Astrocyte (in vitro differentiated cells and primary cell): ENCODE measurements around the gene RPUSD1. TPM values are rescaled to one million over a fixed set of nuclear protein-coding genes. Genes with fewer than 3 reads are reported as not detected.

Experiments used
- DNase-seq: peaks from one replicate; pipeline ENCODE4 v3.0.0-alpha.2; 2010; ENCODE audit warnings: low read depth
- FAIRE-seq: peaks from 2 replicates; lab custom pipeline; 2011; peaks lifted over from hg19 to GRCh38; lab: Jason Lieb, UNC
- H2AFZ ChIP-seq: 2 replicates; pipeline ENCODE4 v1.6.0; 2012; ENCODE audit warnings: low read depth, low read length, inconsistent platforms
- H3K27ac ChIP-seq: 2 replicates; pipeline ENCODE4 v1.5.1; 2011; ENCODE audit warnings: low read depth, low read length, inconsistent platforms
- H3K27me3 ChIP-seq: 2 replicates; pipeline ENCODE4 v1.6.0; 2011; ENCODE audit warnings: low read length, inconsistent platforms; ENCODE audit not compliant: insufficient read depth
- H3K36me3 ChIP-seq: 2 replicates; pipeline ENCODE4 v1.5.1; 2011; ENCODE audit warnings: low read length, inconsistent platforms; ENCODE audit not compliant: insufficient read depth
- H3K4me1 ChIP-seq: 2 replicates; pipeline ENCODE4 v1.5.1; 2011; ENCODE audit warnings: low read length, inconsistent platforms; ENCODE audit not compliant: insufficient read depth
- H3K4me2 ChIP-seq: 2 replicates; pipeline ENCODE4 v1.6.0; 2012; ENCODE audit warnings: low read length, inconsistent platforms
- H3K4me3 ChIP-seq: 2 replicates; pipeline ENCODE4 v1.5.1; 2011; ENCODE audit warnings: low read depth, mild to moderate bottlenecking, low read length, inconsistent platforms; ENCODE audit not compliant: insufficient read depth
- H3K79me2 ChIP-seq: 2 replicates; pipeline ENCODE4 v1.6.0; 2012; ENCODE audit warnings: mild to moderate bottlenecking, low read length, inconsistent platforms; ENCODE audit not compliant: insufficient read depth
- H3K9ac ChIP-seq: 2 replicates; pipeline ENCODE4 v1.6.0; 2012; ENCODE audit warnings: mild to moderate bottlenecking, low read length, inconsistent platforms
- H3K9me3 ChIP-seq: 2 replicates; pipeline ENCODE4 v1.5.1; 2012; ENCODE audit warnings: low read depth, mild to moderate bottlenecking, low read length, inconsistent platforms; ENCODE audit not compliant: insufficient read depth
- H4K20me1 ChIP-seq: 2 replicates; pipeline ENCODE4 v1.6.0; 2012; ENCODE audit warnings: low read length, inconsistent platforms; ENCODE audit not compliant: insufficient read depth
- H3K27ac Mint-ChIP-seq: one replicate; pipeline ENCODE4 v1.8.0; 2021; ENCODE audit warnings: mild to moderate bottlenecking, mixed read lengths; ENCODE audit not compliant: unreplicated experiment
- H3K27me3 Mint-ChIP-seq: one replicate; pipeline ENCODE4 v1.8.0; 2021; ENCODE audit warnings: low read depth, mixed read lengths; ENCODE audit not compliant: unreplicated experiment
- H3K36me3 Mint-ChIP-seq: one replicate; pipeline ENCODE4 v1.8.0; 2021; ENCODE audit warnings: low read depth, mixed read lengths; ENCODE audit not compliant: unreplicated experiment
- H3K4me1 Mint-ChIP-seq: one replicate; pipeline ENCODE4 v1.8.0; 2021; ENCODE audit warnings: low read depth, mixed read lengths; ENCODE audit not compliant: unreplicated experiment
- H3K4me3 Mint-ChIP-seq: one replicate; pipeline ENCODE4 v1.8.0; 2021; ENCODE audit warnings: mild to moderate bottlenecking, moderate library complexity, mixed read lengths; ENCODE audit not compliant: unreplicated experiment
- H3K9me3 Mint-ChIP-seq: one replicate; pipeline ENCODE4 v1.8.0; 2021; ENCODE audit warnings: mild to moderate bottlenecking, mixed read lengths; ENCODE audit not compliant: unreplicated experiment
- EZH2 ChIP-seq: IDR thresholded peaks from 2 replicates; pipeline ENCODE4 v1.6.1; 2012; ENCODE audit warnings: mild to moderate bottlenecking, low read length, inconsistent platforms; ENCODE audit not compliant: insufficient read depth
- total RNA-seq: library from RNA; stranded (reverse); gene quantifications from 2 replicates; pipeline ENCODE4 v1.2.1, GENCODE V29; 2021
- TF ChIP-seq, protein P1 (sequence below): IDR thresholded peaks from 2 replicates; pipeline ENCODE4 v1.5.1; 2011; ENCODE audit warnings: low read depth, mild to moderate bottlenecking, inconsistent platforms, low read length, moderate library complexity; ENCODE audit not compliant: insufficient read depth

The RPUSD1 gene
- total RNA-seq, 1 donor from 2014 or later, result 28.8 TPM

DNA sequence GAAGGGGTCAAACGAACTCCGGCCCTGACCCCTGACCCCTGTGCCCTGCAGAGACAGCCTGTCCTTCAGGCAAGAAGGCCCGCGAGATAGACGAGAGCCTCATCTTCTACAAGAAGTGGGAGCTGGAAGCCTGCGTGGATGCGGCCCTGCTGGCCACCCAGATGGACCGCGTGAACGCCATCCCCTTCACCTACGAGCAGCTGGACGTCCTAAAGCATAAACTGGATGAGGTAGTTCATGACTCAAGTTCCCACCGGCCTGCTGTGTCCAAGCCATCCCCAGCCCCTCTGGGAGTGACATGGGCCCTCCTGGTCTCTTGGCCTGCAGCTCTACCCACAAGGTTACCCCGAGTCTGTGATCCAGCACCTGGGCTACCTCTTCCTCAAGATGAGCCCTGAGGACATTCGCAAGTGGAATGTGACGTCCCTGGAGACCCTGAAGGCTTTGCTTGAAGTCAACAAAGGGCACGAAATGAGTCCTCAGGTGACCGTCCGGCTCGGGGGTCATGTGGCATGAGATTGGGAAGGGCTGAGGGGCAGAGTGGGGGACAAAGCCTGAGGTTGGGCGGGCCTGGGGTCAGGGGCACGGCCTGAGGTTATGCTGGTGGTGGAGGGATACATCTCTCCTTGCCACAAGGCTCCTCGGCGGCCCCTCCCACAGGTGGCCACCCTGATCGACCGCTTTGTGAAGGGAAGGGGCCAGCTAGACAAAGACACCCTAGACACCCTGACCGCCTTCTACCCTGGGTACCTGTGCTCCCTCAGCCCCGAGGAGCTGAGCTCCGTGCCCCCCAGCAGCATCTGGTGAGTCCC, 22.0 kb downstream of the RPUSD1 start:
- H3K27me3 ChIP-seq, result no peaks in the 10 kb centered on the region

DNA sequence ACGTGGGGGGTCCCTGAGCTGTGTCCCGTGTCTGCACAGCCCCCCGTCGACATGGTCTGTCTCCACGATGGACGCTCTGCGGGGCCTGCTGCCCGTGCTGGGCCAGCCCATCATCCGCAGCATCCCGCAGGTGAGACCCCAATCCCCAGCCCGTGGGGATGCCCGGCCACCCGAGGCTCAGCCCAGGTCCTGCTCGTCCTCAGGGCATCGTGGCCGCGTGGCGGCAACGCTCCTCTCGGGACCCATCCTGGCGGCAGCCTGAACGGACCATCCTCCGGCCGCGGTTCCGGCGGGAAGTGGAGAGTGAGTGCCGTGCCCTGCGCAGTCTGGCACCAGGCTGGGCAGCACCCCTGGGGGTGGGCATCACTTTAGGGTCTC, 22.7 kb downstream of the RPUSD1 start:
- no peaks in the 10 kb centered on the region for H3K9me3 ChIP-seq
- H3K9ac ChIP-seq, result no peak overlapping the region
- peaks cover 4% of the 10 kb centered on the region for H3K4me1 ChIP-seq
- Mint-ChIP-seq H3K9me3 (no peaks in the 10 kb centered on the region), H3K4me1 (no peaks in the 10 kb centered on the region), H3K36me3 (no peaks in the 10 kb centered on the region), H3K27me3 (peaks cover 3% of the 10 kb centered on the region), H3K27ac (no peak overlapping the region), H3K4me3 (no peak overlapping the region)
- no peak for TF ChIP-seq EZH2
- TF ChIP-seq, protein P1, sequence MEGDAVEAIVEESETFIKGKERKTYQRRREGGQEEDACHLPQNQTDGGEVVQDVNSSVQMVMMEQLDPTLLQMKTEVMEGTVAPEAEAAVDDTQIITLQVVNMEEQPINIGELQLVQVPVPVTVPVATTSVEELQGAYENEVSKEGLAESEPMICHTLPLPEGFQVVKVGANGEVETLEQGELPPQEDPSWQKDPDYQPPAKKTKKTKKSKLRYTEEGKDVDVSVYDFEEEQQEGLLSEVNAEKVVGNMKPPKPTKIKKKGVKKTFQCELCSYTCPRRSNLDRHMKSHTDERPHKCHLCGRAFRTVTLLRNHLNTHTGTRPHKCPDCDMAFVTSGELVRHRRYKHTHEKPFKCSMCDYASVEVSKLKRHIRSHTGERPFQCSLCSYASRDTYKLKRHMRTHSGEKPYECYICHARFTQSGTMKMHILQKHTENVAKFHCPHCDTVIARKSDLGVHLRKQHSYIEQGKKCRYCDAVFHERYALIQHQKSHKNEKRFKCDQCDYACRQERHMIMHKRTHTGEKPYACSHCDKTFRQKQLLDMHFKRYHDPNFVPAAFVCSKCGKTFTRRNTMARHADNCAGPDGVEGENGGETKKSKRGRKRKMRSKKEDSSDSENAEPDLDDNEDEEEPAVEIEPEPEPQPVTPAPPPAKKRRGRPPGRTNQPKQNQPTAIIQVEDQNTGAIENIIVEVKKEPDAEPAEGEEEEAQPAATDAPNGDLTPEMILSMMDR, result no peak
- no peaks in the 10 kb centered on the region for H3K36me3 ChIP-seq
- H2AFZ ChIP-seq, result no peak overlapping the region
- no peaks in the 10 kb centered on the region for H3K27me3 ChIP-seq
- H3K4me2 ChIP-seq, result no peak overlapping the region
- FAIRE-seq (no peak), DNase-seq (no peak)
- no peaks in the 10 kb centered on the region for H3K79me2 ChIP-seq
- H3K4me3 ChIP-seq, result no peak overlapping the region
- no peaks in the 10 kb centered on the region for H4K20me1 ChIP-seq
- no peak overlapping the region for H3K27ac ChIP-seq

More for the DNA sequence above, 22.0 kb downstream of the RPUSD1 start:
- DNase-seq (no peak), FAIRE-seq (no peak)
- Histone ChIP-seq H3K27ac (no peak overlapping the region), H4K20me1 (no peaks in the 10 kb centered on the region), H3K36me3 (no peaks in the 10 kb centered on the region), H3K4me3 (no peak overlapping the region), H3K79me2 (no peaks in the 10 kb centered on the region), H2AFZ (no peak overlapping the region), H3K9ac (no peak overlapping the region), H3K4me2 (no peak overlapping the region), H3K9me3 (no peaks in the 10 kb centered on the region), H3K4me1 (no peaks in the 10 kb centered on the region)
- TF ChIP-seq, protein P1, result no peak
- TF ChIP-seq EZH2, result no peak
- Mint-ChIP-seq H3K27me3 (peaks cover 2% of the 10 kb centered on the region), H3K4me1 (no peaks in the 10 kb centered on the region), H3K4me3 (no peak overlapping the region), H3K27ac (no peak overlapping the region), H3K36me3 (no peaks in the 10 kb centered on the region), H3K9me3 (no peaks in the 10 kb centered on the region)
